ENCODE results near the gene TNC. TPM values are rescaled to one million over a fixed set of nuclear protein-coding genes. Genes with fewer than 3 reads are reported as not detected.
"Not testable (repeated sequence)": the region's sequence is repeated elsewhere in the genome, so short reads cannot be mapped to it uniquely, and the experiment has no call there.

TNC gene
- total RNA-seq, 2 experiments from 2014 or later: 1.5 to 2.0 TPM

GRCh38 chr9:115135821-115136778 is 18.1 kb upstream of the TNC start:
- ChIA-PET POLR2A (no interaction called here), CTCF (no interaction called here)

GRCh38 chr9:115134941-115135340 is 17.0 kb upstream of the TNC start:
- CTCF ChIA-PET: no interaction called here
- POLR2A ChIA-PET: no interaction called here

GRCh38 chr9:115133649-115134048 is 15.7 kb upstream of the TNC start:
- POLR2A ChIA-PET: no interaction called here
- CTCF ChIA-PET: no interaction called here

GRCh38 chr9:115132648-115133047 is 14.7 kb upstream of the TNC start:
- POLR2A ChIA-PET: no interaction called here
- CTCF ChIA-PET: no interaction called here

DNA sequence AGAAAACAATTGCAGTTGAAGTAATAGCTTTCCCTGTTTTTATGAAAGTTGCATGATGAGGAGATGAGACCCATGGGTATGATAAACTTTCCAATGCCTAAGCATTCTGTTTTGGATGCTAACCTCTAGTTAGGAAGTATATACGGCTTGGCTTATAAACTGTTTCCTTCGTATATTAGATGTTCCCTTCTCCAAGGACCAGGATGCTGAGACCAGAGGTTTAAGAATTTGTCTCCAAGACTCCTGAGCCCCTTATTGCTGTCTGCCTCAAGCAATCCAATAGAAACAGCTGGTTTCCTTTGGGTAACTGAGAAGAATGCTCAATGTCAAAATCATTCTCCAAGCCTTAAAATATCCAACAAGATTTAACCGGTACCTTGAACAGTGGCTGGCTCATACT is 12.2 kb upstream of the TNC start:
- ChIA-PET POLR2A (no interaction called here), CTCF (interaction anchor here (1.5 kb wide), 1 partner anchor 21 kb away, joined by 4 read pairs; no protein-coding TSS in a partner anchor)

DNA sequence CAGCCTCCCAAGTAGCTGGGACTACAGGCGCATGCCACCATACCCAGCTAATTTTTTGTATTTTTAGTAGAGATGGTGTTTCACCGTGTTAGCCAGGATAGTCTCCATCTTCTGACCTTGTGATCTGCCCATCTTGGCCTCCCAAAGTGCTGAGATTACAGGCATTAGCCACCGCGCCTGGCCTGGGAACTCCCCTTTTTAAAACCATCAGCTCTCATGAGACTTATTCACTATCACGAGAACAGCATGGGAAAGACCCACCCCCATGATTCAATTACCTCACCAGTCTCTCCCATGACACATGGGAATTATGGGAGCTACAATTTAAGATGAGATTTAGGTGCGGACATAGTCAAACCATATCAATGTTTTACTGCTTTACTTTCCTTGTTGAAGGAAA is 10.8 kb upstream of the TNC start:
- CTCF ChIA-PET: interaction anchor here (0.6 to 1.5 kb wide), 2 partner anchors 22 to 53 kb away, joined by 3 to 4 read pairs; no protein-coding TSS in a partner anchor

DNA sequence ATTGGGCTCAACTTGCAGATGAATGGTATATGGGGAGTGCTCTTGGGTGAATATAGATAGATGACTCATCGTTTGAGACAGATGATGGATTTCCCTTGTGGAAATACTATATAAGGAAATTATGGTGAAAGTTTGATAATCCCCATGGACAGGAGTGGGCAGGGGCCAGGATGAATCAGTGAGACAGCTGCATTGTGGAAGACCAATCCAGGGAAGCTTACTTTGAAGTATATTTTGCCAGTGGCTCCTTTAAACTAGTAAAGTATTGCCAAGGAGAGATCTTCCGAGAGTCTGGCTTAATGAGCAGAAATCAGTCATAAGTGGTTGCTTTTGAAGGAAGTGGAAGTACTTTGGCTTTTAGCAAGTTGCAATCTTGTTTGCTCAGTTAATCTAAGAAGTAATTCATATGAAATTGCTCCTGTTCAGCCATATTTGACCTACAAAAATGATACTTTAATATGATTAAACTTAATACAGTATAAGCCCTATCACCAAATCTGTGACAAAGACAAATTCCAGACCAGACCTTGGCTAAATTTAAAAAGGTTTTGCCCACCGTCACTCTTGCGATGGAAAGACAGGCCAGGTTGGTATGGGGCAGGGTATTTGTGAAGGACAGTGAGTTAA is 9.3 kb upstream of the TNC start:
- CTCF ChIA-PET: no interaction called here
- POLR2A ChIA-PET: no interaction called here

More for the DNA sequence above, 10.8 kb upstream of the TNC start:
- POLR2A ChIA-PET: not testable (repeated sequence)

- ChIA-PET POLR2A (no interaction called here), CTCF (no interaction called here)
Measured at GRCh38 chr9:115126404-115126803, 8.4 kb upstream of the TNC start.

GRCh38 chr9:115122937-115123336 is 5.0 kb upstream of the TNC start:
- POLR2A ChIA-PET: no interaction called here
- CTCF ChIA-PET: no interaction called here

GRCh38 chr9:115121181-115121580 is 3.2 kb upstream of the TNC start:
- ChIA-PET POLR2A (no interaction called here), CTCF (no interaction called here)

DNA sequence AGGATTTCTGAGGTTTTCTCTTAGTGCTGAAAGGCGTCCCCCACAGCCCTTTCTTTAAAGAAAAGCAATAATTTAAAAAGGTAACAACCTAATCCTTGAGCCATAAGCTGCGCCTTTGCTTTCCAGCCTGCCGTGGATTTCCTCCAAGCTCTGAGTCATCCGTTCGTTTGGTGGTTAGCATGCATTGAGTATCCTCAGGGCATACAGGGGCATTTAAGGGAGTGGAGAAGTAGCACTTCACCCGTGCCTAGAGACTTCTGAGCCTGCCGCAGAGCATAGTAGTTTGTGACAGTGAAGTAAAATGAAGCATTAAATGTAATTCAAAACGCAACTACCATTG is 892 bp upstream of the TNC start:
- ChIA-PET CTCF (no interaction called here), POLR2A (no interaction called here)

- ChIA-PET CTCF (no interaction called here), POLR2A (no interaction called here)
Measured at GRCh38 chr9:115116421-115117284, 1.3 kb downstream of the TNC start.

DNA sequence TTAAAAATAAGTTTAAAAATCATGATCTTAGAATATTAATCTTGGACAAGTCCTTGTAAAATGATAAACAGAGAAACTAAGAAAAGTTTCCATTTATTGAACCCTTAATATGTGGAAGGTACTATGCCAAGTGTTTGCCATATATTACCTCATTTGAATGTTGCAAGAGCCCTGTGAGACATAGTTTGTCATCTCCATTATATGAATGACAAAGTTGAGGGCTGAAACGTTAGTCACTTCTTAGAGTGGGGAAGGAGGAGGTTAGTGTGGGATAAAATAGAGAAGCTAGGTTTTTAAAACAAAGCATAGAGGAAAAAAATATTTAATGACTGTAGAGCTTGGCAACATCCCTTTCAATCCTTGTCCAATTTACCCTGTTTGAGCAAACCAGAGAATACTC is 2.0 kb downstream of the TNC start:
- POLR2A ChIA-PET: no interaction called here

GRCh38 chr9:115115117-115115880 is 2.7 kb downstream of the TNC start:
- CTCF ChIA-PET: no interaction called here

More for the DNA sequence above, 2.0 kb downstream of the TNC start:
- CTCF ChIA-PET: no interaction called here

DNA sequence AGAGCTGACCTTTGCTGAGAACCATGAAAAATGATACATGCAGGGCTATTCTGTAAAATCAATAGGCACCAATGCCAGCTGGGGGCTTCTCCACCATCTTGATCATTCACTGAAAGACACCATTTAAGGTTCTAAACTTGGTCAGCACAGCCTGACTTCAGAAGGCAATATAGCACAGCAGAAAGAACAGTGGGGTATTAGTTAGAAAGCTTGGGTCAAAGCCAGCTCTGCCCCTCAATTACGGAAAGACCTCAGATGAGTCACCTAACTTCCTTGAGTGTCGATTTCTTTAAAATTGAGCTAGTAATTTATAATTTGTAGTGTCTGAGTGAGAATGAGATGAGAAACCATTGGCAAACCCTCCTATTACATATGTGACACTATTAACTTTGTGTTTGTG is 3.4 kb downstream of the TNC start:
- POLR2A ChIA-PET: no interaction called here
- CTCF ChIA-PET: no interaction called here

More at GRCh38 chr9:115115117-115115880, 2.7 kb downstream of the TNC start:
- POLR2A ChIA-PET: no interaction called here

GRCh38 chr9:115114084-115114483 is 3.9 kb downstream of the TNC start:
- ChIA-PET POLR2A (no interaction called here), CTCF (no interaction called here)

DNA sequence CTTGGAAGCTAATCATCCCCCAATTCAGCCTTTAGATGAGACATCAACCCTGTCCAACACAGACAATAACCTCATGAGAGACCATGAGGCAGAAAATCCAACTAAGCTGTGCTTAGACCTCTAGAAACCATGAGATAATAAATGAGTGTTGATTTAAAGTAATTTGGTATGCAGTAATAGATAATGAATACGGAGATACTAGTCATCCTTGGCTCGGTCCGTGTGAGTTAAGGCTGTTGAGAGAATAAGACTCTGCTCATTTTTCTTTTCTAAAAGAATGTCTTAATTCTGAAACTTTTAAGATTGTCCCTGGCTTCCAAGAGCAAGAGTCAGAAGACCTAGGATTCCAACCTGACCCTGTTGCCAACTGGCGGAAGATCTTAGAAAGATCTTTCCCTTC is 6.1 kb downstream of the TNC start:
- ChIA-PET POLR2A (no interaction called here), CTCF (no interaction called here)

DNA sequence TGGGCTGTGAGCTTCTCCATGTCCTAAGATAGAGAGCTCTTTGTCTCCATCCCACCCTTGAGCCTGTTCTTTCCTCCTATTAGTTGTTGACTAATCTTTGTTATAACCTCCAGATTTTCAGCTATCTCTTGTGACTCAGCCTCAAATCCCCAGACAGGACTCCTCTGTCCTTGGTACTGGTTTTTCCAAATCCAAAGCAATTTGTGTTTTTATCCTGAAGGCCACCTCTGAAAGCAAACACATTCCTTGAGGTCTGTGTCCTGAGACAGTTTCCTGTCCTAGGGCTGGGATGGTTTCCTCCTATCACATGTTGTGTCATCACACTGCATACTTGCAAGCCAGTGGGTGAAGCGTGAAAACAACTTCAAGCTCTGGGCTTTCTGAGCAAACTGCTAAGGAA is 8.5 kb downstream of the TNC start:
- CTCF ChIA-PET: no interaction called here
- POLR2A ChIA-PET: no interaction called here

DNA sequence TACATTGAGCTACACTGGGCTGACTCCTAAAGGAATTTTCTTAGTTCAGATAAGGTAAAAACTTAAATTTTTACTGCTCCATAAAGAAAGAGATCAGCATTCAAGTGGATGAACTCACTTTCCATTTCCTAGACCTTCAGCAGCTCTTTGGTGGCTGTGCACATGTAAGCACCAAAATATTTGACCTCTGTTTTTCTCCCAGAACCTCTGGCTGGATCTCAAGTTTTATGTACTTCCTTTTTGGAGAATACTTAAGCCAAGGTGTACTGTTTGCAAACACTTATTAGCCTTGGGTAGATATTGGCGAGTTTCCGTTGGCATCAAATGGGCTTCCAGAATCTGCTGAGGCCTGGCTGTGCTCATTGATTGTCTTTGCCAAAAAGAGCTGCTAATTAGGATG is 10.3 kb downstream of the TNC start:
- CTCF ChIA-PET: no interaction called here
- POLR2A ChIA-PET: no interaction called here

- POLR2A ChIA-PET: no interaction called here
Measured at GRCh38 chr9:115106642-115107041, 11.3 kb downstream of the TNC start.

More at GRCh38 chr9:115106642-115107041, 11.3 kb downstream of the TNC start:
- CTCF ChIA-PET: no interaction called here
